Activated T-cell treated with anti-CD3 and anti-CD28 coated beads, Interleukin-2, amount 50 U/mL, for 72 hours (primary cell): Measurements from ENCODE around the gene CCL13. TPM values are rescaled to one million over a fixed set of nuclear protein-coding genes. Genes with fewer than 3 reads are reported as not detected.
A peak's percentile ranks its signal among the peaks of the same experiment; 100 is the strongest.

Experiments used
- ATAC-seq, 2 donors: fragments of 150-1000 bp; cut with Tn5 transposase; replicated peaks in 1 of 2; 2 replicates each; pipeline ENCODE4 v1.10.0; 2021; ENCODE audit warnings: moderate library complexity in 2 of 2, mild to moderate bottlenecking in 1 of 2
- DNase-seq, 2 donors: peaks; one replicate each; pipeline ENCODE4 v3.0.0; 2021 to 2022; ENCODE audit warnings: mixed read lengths in 1 of 2
- H3K27ac Mint-ChIP-seq: one replicate; pipeline ENCODE4 v1.8.0; 2022; ENCODE audit warnings: mild to moderate bottlenecking, moderate library complexity, mixed read lengths
- H3K27me3 Mint-ChIP-seq: one replicate; pipeline ENCODE4 v1.8.0; 2022; ENCODE audit warnings: low read depth, mixed read lengths
- H3K36me3 Mint-ChIP-seq, 2 donors: one replicate each; pipeline ENCODE4 v1.8.0; 2022; ENCODE audit warnings: mixed read lengths in 2 of 2, mild to moderate bottlenecking in 1 of 2; ENCODE audit not compliant: insufficient read depth in 2 of 2
- H3K4me1 Mint-ChIP-seq: one replicate; pipeline ENCODE4 v1.8.0; 2022; ENCODE audit warnings: low read depth, mixed read lengths
- H3K4me3 Mint-ChIP-seq, 2 donors: one replicate each; pipeline ENCODE4 v1.8.0; 2022; ENCODE audit warnings: mild to moderate bottlenecking in 2 of 2, mixed read lengths in 2 of 2, moderate library complexity in 2 of 2
- H3K9me3 Mint-ChIP-seq, 2 donors: one replicate each; pipeline ENCODE4 v1.8.0; 2022; ENCODE audit warnings: mixed read lengths in 2 of 2
- total RNA-seq, 2 donors: library from RNA; stranded (reverse); gene quantifications; one replicate each; pipeline ENCODE4 v1.2.3, GENCODE V29; 2022

The CCL13 gene
- total RNA-seq, 2 donors from 2014 or later: not detected

DNA sequence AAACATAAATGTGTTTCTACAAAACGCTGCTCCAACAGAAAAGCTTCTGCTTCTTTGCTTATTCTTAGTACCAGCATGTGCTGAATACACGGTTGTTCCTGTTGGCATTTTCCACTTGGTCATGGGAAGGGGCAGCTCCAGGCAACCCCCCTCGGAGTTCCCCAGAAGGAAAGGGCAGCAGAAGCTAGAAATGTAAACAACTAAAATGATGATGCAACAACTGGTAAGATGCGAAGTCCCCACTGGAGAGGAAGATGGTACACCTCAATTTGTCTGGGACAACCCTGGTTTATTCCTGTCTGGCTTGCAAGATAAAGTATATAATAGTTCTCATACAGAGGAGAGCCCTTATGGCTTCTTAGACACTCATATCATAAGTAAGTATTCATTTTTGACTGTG, 9.2 kb upstream of the CCL13 start:
- H3K27me3 Mint-ChIP-seq: peaks cover 35% of the 10 kb centered on the region
- no peaks in the 10 kb centered on the region for H3K36me3 Mint-ChIP-seq
- H3K9me3 Mint-ChIP-seq: no peaks in the 10 kb centered on the region
- H3K27ac Mint-ChIP-seq: no peak overlapping the region
- ATAC-seq (no peak), DNase-seq (no peak)
- no peak overlapping the region for H3K4me3 Mint-ChIP-seq
- H3K4me1 Mint-ChIP-seq: no peaks in the 10 kb centered on the region

- Mint-ChIP-seq H3K27ac (no peak overlapping the region), H3K4me1 (no peaks in the 10 kb centered on the region), H3K27me3 (peaks cover 21% of the 10 kb centered on the region), H3K9me3 (peaks cover 1 to 2% of the 10 kb centered on the region in 2 donors), H3K4me3 (no peak overlapping the region), H3K36me3 (no peaks in the 10 kb centered on the region)
- DNase-seq: no peak
- no peak for ATAC-seq
Observed at GRCh38 chr17:34349751-34350150, 6.5 kb upstream of the CCL13 start.

DNA sequence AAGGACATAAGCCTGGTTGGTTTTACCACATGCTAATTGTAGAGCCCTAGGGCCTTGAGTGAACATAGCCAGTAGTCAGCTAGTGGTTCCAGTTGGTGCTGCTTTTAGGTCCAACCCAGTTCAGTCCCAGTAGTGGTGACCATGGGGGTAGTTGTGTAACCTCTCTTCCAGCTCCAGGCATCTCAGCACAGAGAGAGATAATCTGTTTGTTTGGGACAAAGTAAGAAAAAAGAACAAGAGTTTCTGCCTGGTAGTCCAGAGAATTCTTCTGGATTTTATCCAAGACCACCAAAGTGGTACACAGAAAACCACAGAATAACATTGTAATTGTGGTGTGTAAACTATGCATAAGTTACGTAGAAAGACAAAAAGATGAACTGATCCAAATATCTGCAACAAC, 5.2 kb upstream of the CCL13 start:
- H3K4me1 Mint-ChIP-seq: no peaks in the 10 kb centered on the region
- peaks cover 18% of the 10 kb centered on the region for H3K27me3 Mint-ChIP-seq

DNA sequence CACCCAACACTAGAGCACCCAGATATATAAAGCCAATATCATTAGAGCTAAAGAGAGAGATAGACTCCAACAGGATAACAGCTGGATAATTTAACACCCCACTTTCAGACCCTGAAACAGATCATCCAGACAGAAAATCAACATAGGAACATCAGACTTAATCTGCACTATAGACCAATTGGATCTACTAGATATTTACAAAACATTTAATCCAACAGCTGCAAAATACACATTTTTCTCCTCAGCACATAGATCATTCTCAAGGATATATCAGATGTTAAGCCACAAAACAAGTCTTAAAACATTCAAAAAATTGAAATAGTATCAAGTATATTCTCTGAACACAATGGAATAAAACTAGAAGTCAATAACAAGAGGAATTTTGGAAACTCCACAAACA, 4.1 kb upstream of the CCL13 start:
- peaks cover 1 to 2% of the 10 kb centered on the region in 2 donors for H3K9me3 Mint-ChIP-seq
- H3K27me3 Mint-ChIP-seq: peaks cover 26% of the 10 kb centered on the region

More for the DNA sequence above, 5.2 kb upstream of the CCL13 start:
- DNase-seq (no peak), ATAC-seq (no peak)
- H3K36me3 Mint-ChIP-seq: no peaks in the 10 kb centered on the region
- H3K27ac Mint-ChIP-seq: no peak overlapping the region
- no peak overlapping the region for H3K4me3 Mint-ChIP-seq
- peaks cover 1 to 2% of the 10 kb centered on the region in 2 donors for H3K9me3 Mint-ChIP-seq

GRCh38 chr17:34354637-34355036, 1.6 kb upstream of the CCL13 start:
- Mint-ChIP-seq H3K4me3 (no peak overlapping the region), H3K4me1 (no peaks in the 10 kb centered on the region), H3K36me3 (no peaks in the 10 kb centered on the region), H3K27ac (no peak overlapping the region), H3K9me3 (peaks cover 1 to 2% of the 10 kb centered on the region in 2 donors), H3K27me3 (peaks cover 25% of the 10 kb centered on the region)
- ATAC-seq: no peak
- DNase-seq: no peak

More for the DNA sequence above, 4.1 kb upstream of the CCL13 start:
- DNase-seq (no peak), ATAC-seq (no peak)
- H3K4me1 Mint-ChIP-seq: no peaks in the 10 kb centered on the region
- H3K4me3 Mint-ChIP-seq: no peak overlapping the region
- H3K36me3 Mint-ChIP-seq: no peaks in the 10 kb centered on the region
- H3K27ac Mint-ChIP-seq: no peak overlapping the region

DNA sequence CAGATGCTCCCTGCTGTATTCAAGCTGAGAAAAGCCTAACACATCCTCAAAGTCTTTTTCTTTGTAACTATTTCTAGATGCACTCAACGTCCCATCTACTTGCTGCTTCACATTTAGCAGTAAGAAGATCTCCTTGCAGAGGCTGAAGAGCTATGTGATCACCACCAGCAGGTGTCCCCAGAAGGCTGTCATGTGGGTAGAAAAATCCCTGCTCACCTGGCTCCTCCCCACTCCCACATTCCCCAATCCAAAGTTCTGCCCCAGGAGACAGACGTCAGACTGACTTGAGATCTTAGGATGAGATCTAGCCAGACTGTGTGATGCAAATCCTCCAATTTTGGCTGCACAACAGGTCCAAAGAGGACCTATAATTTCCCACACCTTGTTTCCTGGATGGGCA, 1.1 kb downstream of the CCL13 start:
- no peak for ATAC-seq
- no peak overlapping the region for H3K4me3 Mint-ChIP-seq
- DNase-seq: no peak
- H3K27ac Mint-ChIP-seq: no peak overlapping the region
- H3K36me3 Mint-ChIP-seq: no peaks in the 10 kb centered on the region
- H3K9me3 Mint-ChIP-seq: peaks cover 1 to 2% of the 10 kb centered on the region in 2 donors
- peaks cover 41% of the 10 kb centered on the region for H3K27me3 Mint-ChIP-seq
- H3K4me1 Mint-ChIP-seq: peaks cover 6% of the 10 kb centered on the region

DNA sequence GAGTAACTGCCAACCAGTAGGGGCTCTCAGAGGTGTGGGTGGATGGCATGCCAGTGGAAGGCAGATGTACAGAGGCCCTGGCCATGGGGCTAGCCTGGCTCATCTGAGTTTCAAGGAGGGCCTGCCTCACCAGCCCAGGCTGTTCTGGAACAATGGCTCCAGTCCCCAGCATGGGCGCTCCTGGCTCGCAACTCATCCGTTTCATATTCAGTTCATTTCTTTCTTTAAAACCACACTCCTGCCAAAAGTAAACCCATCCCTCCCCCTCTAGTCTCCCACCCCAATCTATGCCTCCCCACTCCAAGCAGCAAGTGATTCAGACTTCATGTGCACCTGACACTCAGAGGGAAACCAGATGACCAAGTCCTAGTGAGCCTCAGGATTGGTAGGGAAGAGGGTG, 2.4 kb downstream of the CCL13 start:
- no peak for ATAC-seq
- DNase-seq: no peak
- Mint-ChIP-seq H3K9me3 (peaks cover 1 to 2% of the 10 kb centered on the region in 2 donors), H3K27me3 (peaks cover 42% of the 10 kb centered on the region), H3K4me3 (no peak overlapping the region), H3K36me3 (no peaks in the 10 kb centered on the region), H3K27ac (no peak overlapping the region), H3K4me1 (peaks cover 6% of the 10 kb centered on the region)

DNA sequence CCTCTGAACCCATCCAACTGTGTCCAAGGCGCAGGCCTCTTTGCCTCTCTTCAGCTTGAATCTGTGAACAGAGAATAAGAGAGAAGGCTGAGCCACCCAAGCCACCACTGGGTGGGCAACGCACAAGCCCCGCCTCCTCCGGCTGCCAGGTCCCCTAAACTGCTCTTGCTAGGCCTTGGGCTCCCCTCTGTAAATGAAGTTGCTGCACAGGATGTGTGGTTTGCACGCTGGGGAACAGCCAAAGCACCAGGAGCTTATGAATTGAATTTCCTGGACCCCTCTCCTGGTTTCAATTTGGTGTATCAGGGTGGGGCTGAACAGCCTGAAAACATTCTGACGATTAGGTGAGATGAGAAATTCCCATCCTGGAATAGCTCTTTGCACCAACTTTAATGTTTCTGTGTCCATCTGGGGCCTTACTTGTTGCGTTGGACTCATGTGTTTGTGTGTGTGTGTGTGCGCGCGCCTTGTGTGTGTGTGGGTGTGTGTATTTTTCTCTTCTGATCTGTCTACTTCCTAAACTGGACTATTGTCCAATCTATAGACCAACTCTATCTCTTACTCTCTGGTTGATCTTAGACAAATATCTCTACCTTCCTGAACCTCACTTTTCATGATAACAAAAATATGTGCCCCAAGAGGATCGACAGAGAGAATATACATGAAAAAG, 4.5 kb downstream of the CCL13 start:
- H3K9me3 Mint-ChIP-seq: no peaks in the 10 kb centered on the region
- H3K27ac Mint-ChIP-seq: no peak overlapping the region
- peaks cover 54% of the 10 kb centered on the region for H3K27me3 Mint-ChIP-seq
- ATAC-seq (no peak), DNase-seq (no peak)
- H3K4me3 Mint-ChIP-seq: no peak overlapping the region
- H3K4me1 Mint-ChIP-seq: peaks cover 15% of the 10 kb centered on the region
- H3K36me3 Mint-ChIP-seq: no peaks in the 10 kb centered on the region

DNA sequence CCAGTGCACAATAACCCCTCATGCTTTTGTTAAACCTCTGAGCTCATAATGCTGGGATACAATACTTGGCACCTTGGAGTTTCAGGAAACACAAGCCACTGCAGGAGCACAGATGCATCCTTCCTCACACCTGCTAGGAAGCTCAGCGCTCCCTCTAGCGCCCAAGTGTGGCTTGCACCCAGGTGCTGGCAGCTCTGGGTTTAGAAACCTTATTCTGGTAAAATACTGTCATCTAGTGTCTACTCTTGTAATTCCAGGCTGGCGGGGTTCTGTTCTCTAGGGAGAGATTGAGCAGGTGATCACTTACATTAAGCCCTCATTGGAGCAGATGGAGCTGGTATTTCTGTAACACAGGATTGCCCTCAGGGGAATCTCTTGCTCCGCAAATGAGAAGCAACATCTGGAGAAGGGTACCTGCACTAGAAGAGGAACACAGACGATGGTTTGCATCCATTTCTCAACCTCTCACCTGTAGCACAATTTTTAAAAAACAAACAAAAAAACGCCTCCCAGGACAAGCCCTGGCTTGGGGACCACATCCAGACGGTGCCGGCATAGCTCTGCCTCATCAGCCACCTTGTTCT, 5.3 kb downstream of the CCL13 start:
- ATAC-seq (peak; percentile 91 to 92), DNase-seq (peak; percentile 82 to 85)
- Mint-ChIP-seq H3K27me3 (peaks cover 52% of the 10 kb centered on the region), H3K4me3 (no peak overlapping the region), H3K27ac (no peak overlapping the region), H3K36me3 (no peaks in the 10 kb centered on the region), H3K4me1 (peaks cover 16% of the 10 kb centered on the region), H3K9me3 (no peaks in the 10 kb centered on the region)

- no peaks in the 10 kb centered on the region for H3K36me3 Mint-ChIP-seq
- peaks cover 16% of the 10 kb centered on the region for H3K4me1 Mint-ChIP-seq
- H3K27me3 Mint-ChIP-seq: peaks cover 46% of the 10 kb centered on the region
- no peak within 1 kb of the TSS for H3K27ac Mint-ChIP-seq
- H3K9me3 Mint-ChIP-seq: no peaks in the 10 kb centered on the region
- DNase-seq (no peak), ATAC-seq (no peak)
- no peak within 1 kb of the TSS for H3K4me3 Mint-ChIP-seq
Observed at GRCh38 chr17:34363183-34363661, 6.9 kb downstream of the CCL13 start, which contains the start of gene CCL1. TSS of gene CCL1 (minus strand) at chr17:34363233. CDS start at chr17:34363161, 72 bp downstream.

DNA sequence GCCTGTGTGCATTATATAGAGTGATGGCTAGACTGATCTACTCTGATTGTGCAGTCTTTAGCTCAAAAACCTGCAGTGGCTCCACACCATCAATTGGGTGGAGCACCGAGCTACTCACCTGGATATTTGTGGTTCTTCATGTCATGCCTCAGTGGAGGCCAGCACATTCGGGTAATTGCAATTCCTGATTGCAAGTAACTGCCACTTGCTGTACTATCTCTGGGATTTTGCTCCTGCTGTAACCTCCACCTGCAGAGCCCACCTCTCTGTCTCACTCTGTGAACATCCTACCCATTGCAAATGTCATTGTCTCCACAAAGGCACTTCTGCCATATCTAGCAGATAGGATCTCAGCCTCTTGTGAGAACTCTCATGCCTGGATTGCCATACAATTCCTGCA, 8.5 kb downstream of the CCL13 start:
- Mint-ChIP-seq H3K4me3 (no peak overlapping the region), H3K36me3 (no peaks in the 10 kb centered on the region), H3K27me3 (peaks cover 46% of the 10 kb centered on the region), H3K27ac (no peak overlapping the region), H3K4me1 (peaks cover 18% of the 10 kb centered on the region), H3K9me3 (no peaks in the 10 kb centered on the region)
- DNase-seq: no peak
- ATAC-seq: no peak

DNA sequence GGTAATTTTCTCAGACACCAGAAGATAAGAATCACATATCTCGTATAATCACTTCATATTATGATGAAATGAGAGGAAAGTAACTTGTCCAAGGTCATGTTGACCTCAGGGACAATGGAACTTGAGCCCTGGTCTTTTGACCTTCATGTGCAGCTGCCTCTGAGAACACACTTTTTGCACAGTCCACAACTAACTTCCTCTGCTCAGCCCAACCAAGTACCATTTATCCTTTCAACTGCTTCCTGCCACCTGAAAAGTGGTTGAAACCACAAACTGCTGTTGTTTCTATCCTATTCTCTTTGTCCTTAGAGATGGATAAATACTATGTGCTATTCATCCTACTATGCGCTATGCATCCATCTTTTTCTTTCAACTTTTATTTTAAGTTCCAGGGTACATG, 9.1 kb downstream of the CCL13 start:
- Mint-ChIP-seq H3K4me1 (peaks cover 24% of the 10 kb centered on the region), H3K4me3 (no peak overlapping the region), H3K27ac (no peak overlapping the region), H3K27me3 (peaks cover 46% of the 10 kb centered on the region), H3K36me3 (no peaks in the 10 kb centered on the region), H3K9me3 (no peaks in the 10 kb centered on the region)
- ATAC-seq (no peak), DNase-seq (no peak)

- Mint-ChIP-seq H3K4me1 (peaks cover 27% of the 10 kb centered on the region), H3K27me3 (peaks cover 43% of the 10 kb centered on the region), H3K4me3 (no peak overlapping the region), H3K27ac (no peak overlapping the region), H3K36me3 (no peaks in the 10 kb centered on the region), H3K9me3 (no peaks in the 10 kb centered on the region)
- DNase-seq: no peak
- no peak for ATAC-seq
Observed at GRCh38 chr17:34366010-34366409, 9.7 kb downstream of the CCL13 start.
